Eye (tissue), 1 donor: ENCODE measurements around the gene CYB5R2.
A peak's percentile ranks its signal among the peaks of the same experiment; 100 is the strongest.

ENCODE experiments used
- DNase-seq: peaks from one replicate; pipeline ENCODE4 v3.0.0-alpha.2; 2015

CYB5R2 gene

GRCh38 chr11:7672960-7673723 is at the start of gene CYB5R2:
Gene CYB5R2, minus strand, starts transcription at chr11:7673500. Its CDS starts 675 bp downstream, at chr11:7672825.
- peak; percentile 79 for DNase-seq

- no peak for DNase-seq
Observed at GRCh38 chr11:7714786-7715185, 41.5 kb upstream of the CYB5R2 start.

GRCh38 chr11:7706377-7706776 is 33.1 kb upstream of the CYB5R2 start, which contains the start of gene OVCH2:
Gene OVCH2, minus strand, starts transcription at chr11:7706477. Its CDS starts 83 bp downstream, at chr11:7706394.
- DNase-seq, result no peak

GRCh38 chr11:7703740-7704139 is 30.4 kb upstream of the CYB5R2 start:
- DNase-seq, result no peak

GRCh38 chr11:7696424-7696823 is 23.1 kb upstream of the CYB5R2 start:
- no peak for DNase-seq

- no peak for DNase-seq
Observed at GRCh38 chr11:7694235-7694634, 20.9 kb upstream of the CYB5R2 start.

GRCh38 chr11:7692426-7692825 is 19.1 kb upstream of the CYB5R2 start:
- no peak for DNase-seq

- no peak for DNase-seq
Observed at GRCh38 chr11:7691759-7692350, 18.6 kb upstream of the CYB5R2 start.

GRCh38 chr11:7690648-7691047 is 17.3 kb upstream of the CYB5R2 start:
- DNase-seq, result no peak

- no peak for DNase-seq
Observed at GRCh38 chr11:7689239-7689638, 15.9 kb upstream of the CYB5R2 start.

GRCh38 chr11:7688238-7688826 is 15.0 kb upstream of the CYB5R2 start:
- DNase-seq, result peak; percentile 78

GRCh38 chr11:7687386-7687785 is 14.1 kb upstream of the CYB5R2 start:
- DNase-seq, result no peak

GRCh38 chr11:7686761-7687160 is 13.5 kb upstream of the CYB5R2 start:
- DNase-seq, result no peak

- DNase-seq, result no peak
Observed at GRCh38 chr11:7683571-7683970, 10.3 kb upstream of the CYB5R2 start.

- DNase-seq, result peak; percentile 40
Observed at GRCh38 chr11:7677796-7678201, 4.5 kb upstream of the CYB5R2 start.

- peak; percentile 46 for DNase-seq
Observed at GRCh38 chr11:7677071-7677470, 3.8 kb upstream of the CYB5R2 start.

- no peak for DNase-seq
Observed at GRCh38 chr11:7675631-7676030, 2.3 kb upstream of the CYB5R2 start.

GRCh38 chr11:7673724-7674434 is 579 bp upstream of the CYB5R2 start:
- DNase-seq, result peak; percentile 87

- DNase-seq, result no peak
Observed at GRCh38 chr11:7672276-7672959, 882 bp downstream of the CYB5R2 start.

GRCh38 chr11:7671347-7672215 is 1.7 kb downstream of the CYB5R2 start:
- no peak for DNase-seq

- no peak for DNase-seq
Observed at GRCh38 chr11:7670641-7671040, 2.7 kb downstream of the CYB5R2 start.

GRCh38 chr11:7668911-7669310 is 4.4 kb downstream of the CYB5R2 start:
- DNase-seq, result no peak
